Effector CD8-positive, alpha-beta T cell (primary cell): ENCODE data around the gene CYBA.
A peak's percentile ranks its signal among the peaks of the same experiment; 100 is the strongest.

Experiments used
- DNase-seq: peaks from one replicate; lab custom pipeline; 2025; lab: John Stamatoyannopoulos, UW

The CYBA gene

DNA sequence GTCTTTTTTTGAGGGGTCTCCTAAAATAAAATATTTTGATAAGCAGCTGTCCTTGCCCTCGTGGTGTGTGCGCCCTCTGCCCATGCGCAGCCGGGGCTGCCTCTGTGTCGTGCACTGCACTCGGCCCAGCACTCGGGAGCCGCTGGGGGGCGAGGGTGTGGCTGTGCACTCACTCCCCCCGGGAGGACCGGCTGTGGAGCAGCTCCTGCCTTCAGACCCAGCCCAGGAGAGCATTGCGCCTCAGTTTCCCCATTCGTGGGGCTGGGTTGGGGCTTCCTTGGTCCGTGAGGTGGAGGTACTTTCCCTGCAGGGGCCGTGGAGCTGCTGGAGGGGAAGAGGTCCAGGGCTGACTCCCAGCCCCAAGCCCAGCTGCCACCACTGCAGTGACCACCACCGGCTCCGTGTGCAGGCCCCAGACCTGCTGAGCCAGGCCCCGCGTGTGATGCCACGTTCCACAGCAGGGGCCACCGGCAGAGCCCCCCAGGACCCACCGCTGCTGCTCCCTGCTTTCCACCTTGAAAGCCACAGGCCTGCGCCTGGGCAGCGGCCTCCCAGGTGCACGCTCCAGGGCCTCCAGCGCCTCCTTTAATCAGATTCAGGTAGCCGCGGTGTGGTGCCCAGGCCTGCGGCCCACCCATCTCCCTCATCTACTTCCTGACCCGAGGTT lies 18.8 kb downstream of the CYBA start:
- no peak for DNase-seq

DNA sequence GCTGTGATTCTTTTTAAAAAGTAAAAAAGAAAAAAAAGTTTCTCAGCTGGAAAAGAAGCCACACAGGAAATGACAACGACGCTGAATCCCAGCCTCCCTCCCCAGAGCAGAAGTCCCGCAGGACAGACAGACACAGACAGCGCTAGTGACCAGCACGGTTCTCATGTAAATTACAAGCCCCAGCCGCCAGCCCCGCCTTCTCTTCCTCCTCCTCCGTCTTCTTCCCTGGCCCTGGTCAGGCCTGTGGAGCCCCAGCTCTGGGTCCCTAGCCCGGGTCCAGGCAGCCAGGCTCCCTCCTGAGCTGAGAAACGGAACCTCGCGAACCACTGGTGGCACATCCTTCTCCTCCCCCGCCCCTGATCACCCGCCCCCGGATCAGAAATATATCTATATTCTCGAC lies 19.5 kb downstream of the CYBA start:
- DNase-seq = no peak

GRCh38 chr16:88630941-88631340 lies 19.9 kb downstream of the CYBA start:
- DNase-seq = no peak

DNA sequence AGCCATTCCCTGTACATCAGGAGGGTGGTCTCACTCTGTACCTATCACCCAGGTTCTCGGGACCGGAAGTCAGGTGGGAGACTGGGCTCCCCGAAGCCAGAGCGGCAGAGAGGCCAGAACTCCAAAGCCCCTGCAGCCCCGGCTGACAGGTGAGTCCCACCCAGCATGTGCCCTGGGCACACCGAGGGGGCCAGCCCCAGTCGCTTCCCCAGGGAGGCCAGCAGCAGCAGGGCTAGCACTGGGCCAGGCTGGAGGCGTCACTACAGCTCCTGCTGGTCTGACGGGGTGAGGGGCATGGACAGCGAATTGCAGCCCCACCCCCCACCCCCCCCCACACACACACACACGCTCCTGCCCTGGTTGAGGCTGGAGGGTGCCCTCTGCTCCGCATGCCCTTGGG lies 20.4 kb downstream of the CYBA start:
- no peak for DNase-seq

GRCh38 chr16:88629835-88630234 lies 21.0 kb downstream of the CYBA start:
- DNase-seq = no peak

DNA sequence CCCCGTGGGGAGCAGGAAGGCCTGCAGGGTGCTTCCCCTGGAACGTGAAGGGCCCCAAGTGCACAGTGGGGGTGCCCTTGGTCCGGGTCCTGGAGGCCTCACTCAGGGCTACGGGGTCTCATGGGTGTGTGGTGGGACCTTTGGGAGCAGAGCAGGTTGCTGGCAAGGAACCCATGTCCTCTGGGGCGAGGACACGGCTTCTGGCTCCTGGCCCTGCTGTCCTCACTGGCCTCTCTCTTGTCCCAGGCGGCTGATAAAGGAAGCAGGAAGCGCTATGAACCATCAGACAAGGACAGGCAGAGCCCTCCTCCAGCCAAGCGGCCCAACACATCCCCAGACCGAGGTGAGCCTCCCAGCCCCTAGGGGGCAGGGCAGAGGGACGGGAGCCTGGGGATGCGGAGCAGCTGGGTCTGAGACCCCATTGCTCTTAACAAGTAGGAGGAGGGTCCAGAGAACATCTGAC lies 22.3 kb downstream of the CYBA start:
- DNase-seq = no peak

- DNase-seq = no peak
Observed at GRCh38 chr16:88627531-88628411, 23.1 kb downstream of the CYBA start.

GRCh38 chr16:88626646-88627045 lies 24.2 kb downstream of the CYBA start:
- DNase-seq = no peak

GRCh38 chr16:88624977-88625576 lies 25.8 kb downstream of the CYBA start:
- no peak for DNase-seq

GRCh38 chr16:88624481-88624880 lies 26.4 kb downstream of the CYBA start:
- DNase-seq = no peak

DNA sequence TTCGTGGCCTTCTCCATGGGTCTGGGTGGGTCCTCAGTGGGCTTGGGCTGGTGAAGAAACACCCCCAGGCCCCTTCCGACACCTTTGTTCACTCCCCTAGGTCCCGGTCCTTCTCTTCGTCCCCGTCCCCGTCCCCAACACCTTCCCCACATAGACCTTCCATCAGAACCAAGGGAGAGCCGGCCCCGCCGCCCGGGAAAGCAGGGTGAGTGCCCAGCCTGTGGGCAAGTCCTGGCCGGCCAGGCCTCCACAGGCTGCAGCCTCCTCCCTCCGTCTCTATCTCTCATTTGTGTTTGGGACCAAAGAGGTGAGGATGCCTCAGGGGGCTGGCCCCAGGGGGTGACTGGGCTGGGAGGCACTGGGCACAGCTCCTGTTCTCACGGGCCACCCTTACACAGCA lies 27.0 kb downstream of the CYBA start:
- DNase-seq = no peak

DNA sequence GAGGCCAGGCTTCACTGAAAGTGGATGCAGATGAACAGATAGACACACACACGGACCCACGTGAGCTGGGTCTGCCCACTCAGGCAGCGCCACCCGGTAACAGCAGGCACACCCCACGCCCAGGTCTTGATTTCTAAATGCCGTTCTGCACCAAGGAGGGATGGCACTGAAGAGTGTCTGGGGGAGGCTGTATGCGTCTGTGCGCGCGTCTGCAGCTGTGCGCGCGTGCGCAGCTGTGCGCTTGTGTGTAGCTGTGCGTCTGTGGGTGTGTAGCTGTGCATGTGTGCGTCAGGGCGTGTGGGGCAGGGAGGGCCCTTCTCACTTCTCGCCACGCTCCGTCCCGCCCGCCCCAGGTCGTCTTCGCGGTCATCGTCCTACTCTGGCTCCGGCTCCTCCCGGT lies 28.0 kb downstream of the CYBA start:
- no peak for DNase-seq

DNA sequence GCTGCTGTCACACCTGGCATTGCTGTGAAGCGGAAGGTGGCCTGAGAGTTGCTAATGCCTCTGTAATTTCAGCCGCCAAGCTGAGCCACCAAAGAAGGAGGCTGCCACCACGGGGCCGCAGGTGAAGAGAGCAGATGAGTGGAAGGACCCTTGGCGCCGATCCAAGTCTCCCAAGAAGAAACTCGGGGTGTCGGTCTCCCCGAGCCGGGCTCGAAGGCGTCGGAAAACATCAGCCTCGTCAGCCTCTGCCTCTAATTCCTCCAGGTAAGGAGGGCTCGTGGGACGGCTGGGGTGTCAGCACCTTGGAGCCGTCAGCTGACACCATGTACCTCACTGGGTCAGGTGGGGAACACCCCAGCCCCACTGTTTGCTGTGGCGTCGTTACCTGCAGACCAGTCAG lies 28.7 kb downstream of the CYBA start:
- no peak for DNase-seq

DNA sequence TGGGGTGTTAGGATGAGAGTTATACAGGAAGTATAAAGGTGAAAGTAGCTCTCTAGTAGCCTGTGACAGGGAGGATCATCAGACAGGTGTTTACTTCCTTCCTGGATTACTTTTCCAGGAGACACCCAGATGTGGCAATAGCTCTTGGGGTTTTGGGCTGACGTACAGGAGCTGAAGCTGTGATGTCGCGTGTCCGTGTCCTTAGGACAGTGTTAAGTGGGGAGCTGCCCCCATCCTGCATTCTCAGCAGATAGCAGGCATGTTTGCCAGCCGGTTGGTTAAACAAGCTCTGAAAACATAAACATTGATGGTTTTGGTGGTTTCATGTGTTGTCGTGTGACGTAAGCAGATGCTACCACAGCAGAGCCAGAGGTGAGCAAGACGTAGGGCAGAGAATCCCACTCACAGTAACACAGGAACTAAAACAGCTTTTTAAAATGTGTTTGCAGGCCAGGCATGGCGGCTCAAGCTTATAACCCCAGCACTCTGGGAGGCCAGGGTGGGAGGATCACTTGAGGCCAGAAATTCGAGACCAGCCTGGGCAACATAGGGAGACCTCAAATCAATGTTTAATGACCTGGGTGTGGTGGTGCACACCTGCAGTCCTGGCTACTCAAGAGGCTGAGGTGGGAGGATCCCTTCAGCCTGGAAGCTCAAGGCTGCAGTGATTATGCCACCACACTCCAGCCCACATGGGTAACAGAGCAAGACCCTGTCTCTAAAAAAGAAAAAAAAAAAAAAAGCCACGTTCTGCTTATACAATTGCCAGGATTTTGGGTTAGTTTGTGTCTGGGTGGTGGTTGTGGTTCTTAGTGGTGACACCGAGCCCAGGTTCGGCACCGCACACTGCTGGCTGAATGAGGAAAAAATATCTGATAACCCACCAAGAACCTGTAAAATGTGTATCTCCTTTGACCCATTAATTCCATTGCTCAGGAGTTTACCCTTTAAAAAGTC lies 30.7 kb downstream of the CYBA start:
- DNase-seq = peak; percentile 37

- no peak for DNase-seq
Observed at GRCh38 chr16:88618956-88619667, 31.7 kb downstream of the CYBA start.

DNA sequence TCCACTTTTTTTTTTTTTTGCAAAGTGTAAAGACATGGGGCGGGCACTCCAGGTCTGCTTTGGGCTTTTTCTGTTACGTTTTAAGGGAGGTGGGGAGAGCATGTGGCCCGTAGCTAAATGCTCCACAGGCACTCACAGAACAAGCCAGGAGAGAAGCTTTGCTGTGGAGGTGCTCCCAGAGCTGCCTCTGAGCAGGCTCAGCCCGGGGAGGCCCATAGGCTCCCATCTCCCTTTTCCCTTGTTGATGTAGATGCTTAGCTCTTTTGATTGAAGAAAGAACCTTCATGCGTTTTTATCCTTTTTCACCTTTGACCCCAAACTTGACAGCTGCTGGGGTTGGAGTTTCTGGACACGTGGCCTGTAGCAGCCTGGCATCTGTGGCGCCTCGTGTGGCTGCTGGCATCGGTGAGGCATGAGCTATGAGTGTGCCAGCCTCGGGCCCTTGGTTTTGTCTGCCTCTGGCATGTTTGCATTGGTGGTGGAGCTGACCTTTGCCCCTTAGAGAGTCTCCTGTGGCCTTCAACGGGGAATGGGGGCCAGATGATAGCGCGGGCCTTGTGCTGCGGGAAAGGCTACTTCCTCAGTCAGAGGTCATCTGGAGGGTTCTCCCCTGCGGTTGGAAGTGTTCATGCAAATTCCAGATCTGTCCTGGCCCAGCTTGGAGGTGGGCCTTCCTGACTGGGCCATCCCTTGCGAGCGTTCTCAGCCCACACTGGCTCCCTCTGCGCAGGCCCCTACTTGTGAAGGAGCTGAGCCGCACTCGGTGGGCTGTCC lies 32.5 kb downstream of the CYBA start:
- no peak for DNase-seq

GRCh38 chr16:88617268-88618031 lies 33.4 kb downstream of the CYBA start:
- DNase-seq = no peak

GRCh38 chr16:88616736-88617135 lies 34.1 kb downstream of the CYBA start:
- no peak for DNase-seq

- DNase-seq = no peak
Observed at GRCh38 chr16:88616320-88616719, 34.5 kb downstream of the CYBA start.
